ENCODE results near the gene TOMM22.

GRCh38 chr22:38705235-38706100 is 23.7 kb downstream of the TOMM22 start, which contains the start of gene GTPBP1:
- TF ChIP-seq, protein P1, sequence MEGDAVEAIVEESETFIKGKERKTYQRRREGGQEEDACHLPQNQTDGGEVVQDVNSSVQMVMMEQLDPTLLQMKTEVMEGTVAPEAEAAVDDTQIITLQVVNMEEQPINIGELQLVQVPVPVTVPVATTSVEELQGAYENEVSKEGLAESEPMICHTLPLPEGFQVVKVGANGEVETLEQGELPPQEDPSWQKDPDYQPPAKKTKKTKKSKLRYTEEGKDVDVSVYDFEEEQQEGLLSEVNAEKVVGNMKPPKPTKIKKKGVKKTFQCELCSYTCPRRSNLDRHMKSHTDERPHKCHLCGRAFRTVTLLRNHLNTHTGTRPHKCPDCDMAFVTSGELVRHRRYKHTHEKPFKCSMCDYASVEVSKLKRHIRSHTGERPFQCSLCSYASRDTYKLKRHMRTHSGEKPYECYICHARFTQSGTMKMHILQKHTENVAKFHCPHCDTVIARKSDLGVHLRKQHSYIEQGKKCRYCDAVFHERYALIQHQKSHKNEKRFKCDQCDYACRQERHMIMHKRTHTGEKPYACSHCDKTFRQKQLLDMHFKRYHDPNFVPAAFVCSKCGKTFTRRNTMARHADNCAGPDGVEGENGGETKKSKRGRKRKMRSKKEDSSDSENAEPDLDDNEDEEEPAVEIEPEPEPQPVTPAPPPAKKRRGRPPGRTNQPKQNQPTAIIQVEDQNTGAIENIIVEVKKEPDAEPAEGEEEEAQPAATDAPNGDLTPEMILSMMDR (conservative IDR thresholded peaks at IDR 0.05; ENCODE audit: low read length): no peak
- no peak for TF ChIP-seq EZH2phosphoT487 (IDR thresholded peaks at IDR 0.05; ENCODE audit: borderline replicate concordance)

Data from Loucy (cell line).